H9 (cell line): Measurements from ENCODE around the gene KRR1. TPM values are rescaled to one million over a fixed set of nuclear protein-coding genes. Genes with fewer than 3 reads are reported as not detected.
"Not testable (repeated sequence)": the region's sequence is repeated elsewhere in the genome, so short reads cannot be mapped to it uniquely, and the experiment has no call there.

Experiments
- DNase-seq: peaks from one replicate; pipeline ENCODE4 v3.0.0-alpha.2; 2017
- H2AFZ ChIP-seq: one replicate; pipeline ENCODE4 v1.6.1; 2013; ENCODE audit warnings: mild to moderate bottlenecking, low read length, control low read depth, moderate library complexity
- H2AK5ac ChIP-seq: 2 replicates; pipeline ENCODE4 v1.6.1; 2013; ENCODE audit warnings: low read length, control low read depth, mixed read lengths; ENCODE audit not compliant: insufficient read length
- H2BK120ac ChIP-seq: one replicate; pipeline ENCODE4 v1.6.1; 2013; ENCODE audit warnings: low read depth, mild to moderate bottlenecking, low read length, control low read depth, inconsistent platforms; ENCODE audit not compliant: poor library complexity, severe bottlenecking
- H2BK12ac ChIP-seq: 2 replicates; pipeline ENCODE4 v1.6.1; 2013; ENCODE audit warnings: low read length, control low read depth, mixed read lengths, low read depth; ENCODE audit not compliant: insufficient read length
- H2BK15ac ChIP-seq: 2 replicates; pipeline ENCODE4 v1.6.1; 2013; ENCODE audit warnings: low read depth, low read length, control low read depth
- H2BK20ac ChIP-seq: one replicate; pipeline ENCODE4 v1.6.1; 2013; ENCODE audit warnings: low read depth, mild to moderate bottlenecking, low read length, control low read depth, inconsistent platforms; ENCODE audit not compliant: poor library complexity, severe bottlenecking
- H2BK5ac ChIP-seq: 2 replicates; pipeline ENCODE4 v1.6.1; 2013; ENCODE audit warnings: low read length, control low read depth, mixed read lengths; ENCODE audit not compliant: insufficient read length
- H3K14ac ChIP-seq: 2 replicates; pipeline ENCODE4 v1.6.1; 2013; ENCODE audit warnings: low read length, control low read depth; ENCODE audit not compliant: insufficient read depth
- H3K18ac ChIP-seq: 2 replicates; pipeline ENCODE4 v1.6.1; 2013; ENCODE audit warnings: low read depth, mild to moderate bottlenecking, mixed read lengths, low read length, control low read depth; ENCODE audit not compliant: insufficient read length
- H3K23ac ChIP-seq: 2 replicates; pipeline ENCODE4 v1.6.1; 2013; ENCODE audit warnings: low read length, control low read depth, mixed read lengths, low read depth; ENCODE audit not compliant: insufficient read length
- H3K23me2 ChIP-seq: 2 replicates; pipeline ENCODE4 v1.6.1; 2013; ENCODE audit warnings: low read depth, mild to moderate bottlenecking, mixed read lengths, low read length, control low read depth; ENCODE audit not compliant: insufficient read length, poor library complexity, severe bottlenecking
- H3K27ac ChIP-seq: 2 replicates; pipeline ENCODE4 v1.5.1; 2013; ENCODE audit warnings: low read length, control low read depth, mixed read lengths, low read depth; ENCODE audit not compliant: insufficient read length
- H3K27me3 ChIP-seq: 2 replicates; pipeline ENCODE4 v1.6.1; 2013; ENCODE audit warnings: low read length, control low read depth, inconsistent platforms; ENCODE audit not compliant: insufficient read depth
- H3K4ac ChIP-seq: 2 replicates; pipeline ENCODE4 v1.6.1; 2013; ENCODE audit warnings: low read depth, mild to moderate bottlenecking, control low read depth, inconsistent platforms, low read length, moderate library complexity
- H3K4me1 ChIP-seq: 2 replicates; pipeline ENCODE4 v1.6.1; 2013; ENCODE audit warnings: low read length, control low read depth, inconsistent platforms; ENCODE audit not compliant: insufficient read depth
- H3K4me2 ChIP-seq: 2 replicates; pipeline ENCODE4 v1.6.1; 2013; ENCODE audit warnings: low read length, control low read depth, mixed read lengths; ENCODE audit not compliant: insufficient read length, insufficient read depth
- H3K56ac ChIP-seq: 2 replicates; pipeline ENCODE4 v1.6.1; 2013; ENCODE audit warnings: low read depth, mild to moderate bottlenecking, mixed read lengths, low read length, control low read depth; ENCODE audit not compliant: insufficient read length
- H3K79me1 ChIP-seq: 2 replicates; pipeline ENCODE4 v1.6.1; 2013; ENCODE audit warnings: low read depth, mild to moderate bottlenecking, moderate library complexity, low read length, control low read depth, inconsistent platforms; ENCODE audit not compliant: insufficient read depth, poor library complexity, severe bottlenecking
- H3K79me2 ChIP-seq: 2 replicates; pipeline ENCODE4 v1.6.1; 2013; ENCODE audit warnings: low read length, control low read depth, inconsistent platforms; ENCODE audit not compliant: insufficient read depth
- H3K9ac ChIP-seq: 2 replicates; pipeline ENCODE4 v1.6.1; 2013; ENCODE audit warnings: low read length, control low read depth, mixed read lengths; ENCODE audit not compliant: insufficient read length; ENCODE audit errors: extremely low read depth
- H3K9me3 ChIP-seq: one replicate; pipeline ENCODE4 v1.6.1; 2013; ENCODE audit warnings: low read depth, low read length, inconsistent platforms; ENCODE audit not compliant: control insufficient read depth
- H3T11ph ChIP-seq: one replicate; pipeline ENCODE4 v1.6.1; 2013; ENCODE audit warnings: mild to moderate bottlenecking, low read length, control low read depth, inconsistent platforms
- H4K20me1 ChIP-seq: one replicate; pipeline ENCODE4 v1.6.1; 2013; ENCODE audit not compliant: control insufficient read depth, insufficient read length, insufficient read depth
- H4K5ac ChIP-seq: 2 replicates; pipeline ENCODE4 v1.6.1; 2013; ENCODE audit warnings: low read depth, mild to moderate bottlenecking, mixed read lengths, low read length, control low read depth; ENCODE audit not compliant: insufficient read length
- H4K8ac ChIP-seq: replicated peaks from 2 replicates; pipeline ENCODE4 v1.6.1; 2013; ENCODE audit warnings: low read length, control low read depth, mixed read lengths, low read depth; ENCODE audit not compliant: insufficient read length
- H4K91ac ChIP-seq: 2 replicates; pipeline ENCODE4 v1.6.1; 2013; ENCODE audit warnings: low read depth, mild to moderate bottlenecking, moderate library complexity, mixed read lengths, low read length, control low read depth; ENCODE audit not compliant: insufficient read length
- H3K27ac Mint-ChIP-seq, 3 experiments: 2 replicates in 2 of 3; 3 replicates in 1 of 3; pipeline ENCODE4 v1.8.0; 2020 to 2021; ENCODE audit warnings: mixed read lengths in 3 of 3, mild to moderate bottlenecking in 1 of 3, moderate library complexity in 1 of 3
- H3K27me3 Mint-ChIP-seq: 2 replicates; pipeline ENCODE4 v1.8.0; 2021; ENCODE audit warnings: low read depth, mild to moderate bottlenecking, moderate library complexity, mixed read lengths
- H3K36me3 Mint-ChIP-seq, 3 experiments: 2 replicates in 2 of 3; 3 replicates in 1 of 3; pipeline ENCODE4 v1.8.0; 2020 to 2021; ENCODE audit warnings: low read depth in 3 of 3, mixed read lengths in 3 of 3; ENCODE audit not compliant: insufficient read depth in 1 of 3
- H3K4me1 Mint-ChIP-seq, 2 experiments: 2 replicates each; pipeline ENCODE4 v1.8.0; 2020; ENCODE audit warnings: mixed read lengths in 2 of 2
- H3K4me3 Mint-ChIP-seq, 2 experiments: 2 replicates in 1 of 2; 3 replicates in 1 of 2; pipeline ENCODE4 v1.8.0; 2020 to 2021; ENCODE audit warnings: mild to moderate bottlenecking in 2 of 2, mixed read lengths in 2 of 2, moderate library complexity in 1 of 2
- H3K9me3 Mint-ChIP-seq, 2 experiments: 2 replicates in 1 of 2; 3 replicates in 1 of 2; pipeline ENCODE4 v1.8.0; 2020; ENCODE audit warnings: mild to moderate bottlenecking in 2 of 2, mixed read lengths in 2 of 2, moderate library complexity in 1 of 2
- WGBS: extraction: QIAGEN DNeasy Blood & Tissue Kit; methylation state at CpG from one replicate; pipeline ENCODE4 v1.1.7; 2013; ENCODE audit warnings: missing lambda C conversion rate, low lambda C conversion rate, mixed read lengths; ENCODE audit not compliant: insufficient read length; ENCODE audit errors: extremely low coverage; 5-methylcytosine and 5-hydroxymethylcytosine counted together
- total RNA-seq: library from RNA; stranded (reverse); gene quantifications from 2 replicates; pipeline ENCODE4 v1.2.1, GENCODE V29; 2021
- TF ChIP-seq, protein P1 (sequence below): fragments of 200-600 bp; sonication (generic); conservative IDR thresholded peaks from 3 replicates; pipeline ENCODE4 v1.8.0; 2021; ENCODE audit warnings: antibody characterized with exemption, mild to moderate bottlenecking

Gene KRR1
- total RNA-seq, 1 experiment from 2014 or later = 88.9 TPM

DNA sequence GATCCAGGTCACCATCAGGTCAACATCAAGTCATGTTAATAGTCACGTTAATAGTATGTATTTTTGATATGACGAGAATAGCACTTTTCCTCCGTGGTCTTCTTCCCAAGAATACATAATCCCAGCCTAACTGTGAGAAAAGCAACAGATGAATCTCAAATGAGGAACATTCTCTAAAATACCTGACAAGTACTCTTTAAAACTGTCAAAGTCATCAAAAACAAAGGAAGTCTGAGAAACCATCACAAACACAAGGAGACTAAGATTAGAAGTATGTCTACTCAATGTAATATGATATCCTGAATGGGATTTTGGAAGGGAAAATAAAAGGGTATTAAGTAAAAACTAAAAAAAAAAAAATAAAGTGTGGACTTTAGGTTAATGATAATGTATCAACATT, 67.7 kb downstream of the KRR1 start:
- no peak overlapping the region for H3K4me3 Mint-ChIP-seq
- no CpG with 5 or more reads among the region's 3 CpGs for WGBS

DNA sequence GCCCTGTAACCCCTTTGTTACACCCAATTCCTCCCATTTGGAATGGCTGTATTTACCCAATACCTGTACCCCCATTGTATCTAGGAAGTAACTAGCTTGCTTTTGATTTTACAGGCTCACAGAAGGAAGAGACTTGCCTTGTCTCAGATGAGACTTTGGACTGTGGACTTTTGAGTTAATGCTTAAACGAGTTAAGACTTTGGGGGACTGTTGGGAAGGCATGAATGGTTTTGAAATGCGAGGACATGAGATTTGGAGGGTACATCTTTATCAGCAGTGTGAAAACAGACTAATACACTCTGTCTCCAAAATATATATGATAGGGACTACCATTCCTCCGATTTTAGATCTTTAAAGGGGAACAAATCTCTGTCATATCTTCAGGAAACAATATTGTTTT, 69.0 kb downstream of the KRR1 start:
- H3K23ac ChIP-seq, H3K79me2 ChIP-seq, H4K5ac ChIP-seq, H3K4me1 ChIP-seq, H4K20me1 ChIP-seq, H3K4me2 ChIP-seq, H2BK120ac ChIP-seq, H3K27ac Mint-ChIP-seq, H3K18ac ChIP-seq, H4K8ac ChIP-seq, H3K4me3 Mint-ChIP-seq, H3K56ac ChIP-seq, H2AK5ac ChIP-seq, H3K9ac ChIP-seq, H3K79me1 ChIP-seq, H4K91ac ChIP-seq, H3K4ac ChIP-seq, H2AFZ ChIP-seq, H3K9me3 ChIP-seq, H3K14ac ChIP-seq, H3K27me3 ChIP-seq, H2BK20ac ChIP-seq, H2BK12ac ChIP-seq, H3K27ac ChIP-seq, H3K27me3 Mint-ChIP-seq, H3K23me2 ChIP-seq, DNase-seq, H2BK15ac ChIP-seq, H3T11ph ChIP-seq, H2BK5ac ChIP-seq: not testable (repeated sequence)
- peaks cover 7 to 18% (median 17%) of the 10 kb centered on the region in 3 experiments for H3K36me3 Mint-ChIP-seq
- peaks cover 11 to 22% of the 10 kb centered on the region in 2 experiments for H3K9me3 Mint-ChIP-seq
- peaks cover 5 to 10% of the 10 kb centered on the region in 2 experiments; a peak in 2 of 4 replicates for H3K4me1 Mint-ChIP-seq
- no CpG with 5 or more reads among the region's 3 CpGs for WGBS

More for the DNA sequence above, 67.7 kb downstream of the KRR1 start:
- DNase-seq = no peak
- no peak overlapping the region for H3K18ac ChIP-seq
- no peaks in the 10 kb centered on the region for H3K9me3 ChIP-seq
- no peaks in the 10 kb centered on the region; the same call in 1 of the 2 replicates for H3K27me3 Mint-ChIP-seq
- no peak overlapping the region for H3K4me2 ChIP-seq
- H3K36me3 Mint-ChIP-seq = peaks cover 7 to 17% (median 15%) of the 10 kb centered on the region in 3 experiments
- no peak overlapping the region for H2BK120ac ChIP-seq
- H3T11ph ChIP-seq = no peak overlapping the region
- no peaks in the 10 kb centered on the region for H3K79me2 ChIP-seq
- no peak overlapping the region for H3K27ac ChIP-seq
- H3K56ac ChIP-seq = no peak overlapping the region
- H3K79me1 ChIP-seq = no peaks in the 10 kb centered on the region
- no peak overlapping the region for H4K5ac ChIP-seq
- H3K9me3 Mint-ChIP-seq = peaks cover 10 to 19% of the 10 kb centered on the region in 2 experiments
- no peak overlapping the region for H2BK15ac ChIP-seq
- H3K14ac ChIP-seq = no peak overlapping the region
- no peak overlapping the region for H3K9ac ChIP-seq
- no peak overlapping the region for H3K4ac ChIP-seq
- H3K27ac Mint-ChIP-seq = no peak overlapping the region
- H3K4me1 ChIP-seq = no peaks in the 10 kb centered on the region
- H2BK12ac ChIP-seq = no peak overlapping the region
- no peaks in the 10 kb centered on the region for H4K20me1 ChIP-seq
- H2BK5ac ChIP-seq = no peak overlapping the region
- no peak overlapping the region for H4K8ac ChIP-seq
- no peak overlapping the region for H2BK20ac ChIP-seq
- no peak overlapping the region for H4K91ac ChIP-seq
- H3K23ac ChIP-seq = no peak overlapping the region
- no peaks in the 10 kb centered on the region for H3K27me3 ChIP-seq
- no peak overlapping the region for H2AK5ac ChIP-seq
- no peak overlapping the region for H2AFZ ChIP-seq
- no peaks in the 10 kb centered on the region for H3K23me2 ChIP-seq
- TF ChIP-seq, protein P1, sequence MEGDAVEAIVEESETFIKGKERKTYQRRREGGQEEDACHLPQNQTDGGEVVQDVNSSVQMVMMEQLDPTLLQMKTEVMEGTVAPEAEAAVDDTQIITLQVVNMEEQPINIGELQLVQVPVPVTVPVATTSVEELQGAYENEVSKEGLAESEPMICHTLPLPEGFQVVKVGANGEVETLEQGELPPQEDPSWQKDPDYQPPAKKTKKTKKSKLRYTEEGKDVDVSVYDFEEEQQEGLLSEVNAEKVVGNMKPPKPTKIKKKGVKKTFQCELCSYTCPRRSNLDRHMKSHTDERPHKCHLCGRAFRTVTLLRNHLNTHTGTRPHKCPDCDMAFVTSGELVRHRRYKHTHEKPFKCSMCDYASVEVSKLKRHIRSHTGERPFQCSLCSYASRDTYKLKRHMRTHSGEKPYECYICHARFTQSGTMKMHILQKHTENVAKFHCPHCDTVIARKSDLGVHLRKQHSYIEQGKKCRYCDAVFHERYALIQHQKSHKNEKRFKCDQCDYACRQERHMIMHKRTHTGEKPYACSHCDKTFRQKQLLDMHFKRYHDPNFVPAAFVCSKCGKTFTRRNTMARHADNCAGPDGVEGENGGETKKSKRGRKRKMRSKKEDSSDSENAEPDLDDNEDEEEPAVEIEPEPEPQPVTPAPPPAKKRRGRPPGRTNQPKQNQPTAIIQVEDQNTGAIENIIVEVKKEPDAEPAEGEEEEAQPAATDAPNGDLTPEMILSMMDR = no peak
- H3K4me1 Mint-ChIP-seq = peaks cover 2 to 4% of the 10 kb centered on the region in 2 experiments; a peak in 1 of 4 replicates
